Lower leg skin (tissue), 4 donors: ENCODE measurements around the gene HECTD3. TPM values are rescaled to one million over a fixed set of nuclear protein-coding genes. Genes with fewer than 3 reads are reported as not detected.

Experiments used
- DNase-seq, 2 donors: peaks; one replicate each; pipeline ENCODE4 v3.0.0-alpha.2; 2019; ENCODE audit warnings: low spot score in 2 of 2
- H3K4me3 ChIP-seq: fragments of 200-600 bp; sonication (generic); 2 replicates; pipeline ENCODE4 v1.5.1; 2017; ENCODE audit warnings: mild to moderate bottlenecking, low read depth; ENCODE audit not compliant: poor library complexity, severe bottlenecking
- CTCF ChIP-seq, 3 donors: fragments of 450-650 bp; IDR thresholded peaks; one replicate each; pipeline ENCODE4 v1.5.1; 2016; ENCODE audit warnings: antibody characterized with exemption in 3 of 3, mild to moderate bottlenecking in 3 of 3, moderate library complexity in 2 of 3
- POLR2A ChIP-seq, 2 donors: fragments of 450-650 bp; IDR thresholded peaks; one replicate each; pipeline ENCODE4 v1.6.1; 2016 to 2017; ENCODE audit warnings: antibody characterized with exemption in 2 of 2, mild to moderate bottlenecking in 1 of 2, moderate library complexity in 1 of 2
- WGBS, 2 donors: methylation state at CpG; one replicate each; pipeline ENCODE4 v1.1.5; 2018; 5-methylcytosine and 5-hydroxymethylcytosine counted together
- intact Hi-C: fragments of 100-400 bp; cut with DNase I; formaldehyde crosslinking; loops from one replicate; pipeline ENCODE4 v1.15.0; 2023; ENCODE audit warnings: low total_unique reads
- total RNA-seq, 4 donors: library from RNA; depleted of rRNA; stranded (reverse); fragments of >200 nt; gene quantifications; one replicate each; pipeline ENCODE4 v1.1.0, GENCODE V29; 2016

Gene HECTD3
- total RNA-seq, 4 donors from 2014 or later = 40.3 to 97.5 (median 48.1) TPM

DNA sequence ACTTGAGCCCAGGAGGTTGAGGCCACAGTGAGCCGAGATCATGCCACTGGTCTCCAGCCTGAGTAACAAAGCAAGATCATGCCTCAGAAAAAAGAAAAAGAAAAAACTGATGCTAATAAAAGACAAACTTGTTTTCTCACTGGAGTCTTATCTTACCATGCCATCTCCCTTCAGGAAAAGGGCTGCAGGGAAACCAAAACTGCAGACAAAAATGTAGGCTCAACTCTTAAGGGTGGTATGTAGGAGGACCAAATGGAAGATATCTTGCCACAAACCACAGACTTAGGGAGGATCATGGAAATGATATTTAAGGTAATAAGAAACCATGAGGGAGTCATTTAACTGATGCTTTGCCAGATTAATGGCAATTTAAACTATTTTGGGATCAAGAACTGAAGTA lies 33.8 kb upstream of the HECTD3 start:
- intact Hi-C loops = no loop called here
- 77 to 89% methylated on average over 1 of the region's 1 CpG for WGBS, 2 donors

GRCh38 chr1:45043094-45043493 lies 32.0 kb upstream of the HECTD3 start:
- WGBS, 2 donors = 87 to 98% methylated on average over 5 of the region's 5 CpGs
- no peak for DNase-seq
- TF ChIP-seq POLR2A (IDR thresholded peaks at IDR 0.05) = no peak
- no peak for TF ChIP-seq CTCF (IDR thresholded peaks at IDR 0.05)
- intact Hi-C loops = no loop called here
- no peak overlapping the region for H3K4me3 ChIP-seq

More for the DNA sequence above, 33.8 kb upstream of the HECTD3 start:
- TF ChIP-seq POLR2A (IDR thresholded peaks at IDR 0.05) (no peak), CTCF (IDR thresholded peaks at IDR 0.05) (no peak)
- DNase-seq = no peak
- no peak overlapping the region for H3K4me3 ChIP-seq

GRCh38 chr1:45040297-45040696 lies 29.2 kb upstream of the HECTD3 start:
- WGBS, 2 donors = 94 to 96% methylated on average over 5 of the region's 5 CpGs
- no peak overlapping the region for H3K4me3 ChIP-seq
- DNase-seq = no peak
- TF ChIP-seq POLR2A (IDR thresholded peaks at IDR 0.05) (no peak), CTCF (IDR thresholded peaks at IDR 0.05) (no peak)
- intact Hi-C loops = no loop called here

DNA sequence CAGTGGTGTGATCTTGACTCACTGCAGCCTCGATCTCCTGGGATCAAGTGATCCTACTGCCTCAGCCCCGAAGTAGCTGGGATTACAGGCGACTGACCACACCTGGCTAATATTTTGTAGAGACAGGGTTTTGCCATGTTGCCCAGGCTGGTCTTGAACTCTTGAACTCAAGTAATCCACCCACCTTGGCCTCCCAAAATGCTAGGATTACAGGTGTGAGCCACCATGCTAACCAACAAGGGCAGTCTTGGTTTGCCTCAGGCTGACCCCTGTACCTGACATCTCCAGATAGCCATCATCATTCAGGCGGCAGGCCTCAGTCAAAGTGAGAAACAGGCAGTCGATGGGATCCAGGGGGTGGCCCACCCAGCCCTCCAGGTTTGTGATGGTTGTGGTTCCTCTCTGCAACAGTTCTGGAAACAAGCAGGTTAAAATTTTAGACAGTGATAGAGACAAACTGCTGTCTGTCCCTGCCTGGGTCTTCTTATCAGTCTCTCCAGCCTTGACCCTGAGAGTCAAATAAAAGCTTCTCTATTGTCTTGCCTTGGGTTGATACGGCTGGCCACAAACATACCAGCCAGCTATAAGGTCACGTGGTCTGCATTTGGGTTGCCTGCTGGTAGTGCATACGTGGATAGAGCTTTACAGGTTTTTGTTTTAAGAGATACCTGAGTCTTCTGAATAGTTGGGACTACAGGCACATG lies 27.7 kb upstream of the HECTD3 start:
- intact Hi-C loops = no loop called here
- no peak overlapping the region for H3K4me3 ChIP-seq
- no peak for TF ChIP-seq POLR2A (IDR thresholded peaks at IDR 0.05)
- no peak for TF ChIP-seq CTCF (IDR thresholded peaks at IDR 0.05)
- 94 to 95% methylated on average over 8 of the region's 8 CpGs for WGBS, 2 donors
- DNase-seq = no peak

DNA sequence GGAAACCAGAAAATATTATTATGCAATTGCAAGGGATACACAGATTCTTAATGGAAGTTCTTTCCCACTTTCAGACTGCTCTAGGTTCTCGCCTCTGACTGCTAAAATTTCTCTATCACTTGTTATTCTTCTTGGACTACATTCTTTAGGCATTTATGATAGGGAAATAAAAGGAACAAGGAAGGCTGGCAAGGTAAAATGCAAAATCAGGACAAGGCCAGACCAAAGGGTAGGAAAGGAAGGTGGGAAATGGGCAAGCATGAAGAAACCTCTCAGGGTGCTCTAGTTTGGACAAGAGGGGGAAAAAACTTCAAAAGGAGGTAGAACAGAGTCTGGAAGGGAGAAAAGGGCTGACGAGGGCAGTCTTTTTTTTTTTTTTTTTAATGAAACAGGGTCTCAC lies 27.1 kb upstream of the HECTD3 start:
- intact Hi-C loops = no loop called here
- no peak for TF ChIP-seq CTCF (IDR thresholded peaks at IDR 0.05)
- TF ChIP-seq POLR2A (IDR thresholded peaks at IDR 0.05) = no peak
- DNase-seq = no peak
- H3K4me3 ChIP-seq = no peak overlapping the region
- WGBS, 2 donors = 89 to 97% methylated on average over 2 of the region's 2 CpGs

DNA sequence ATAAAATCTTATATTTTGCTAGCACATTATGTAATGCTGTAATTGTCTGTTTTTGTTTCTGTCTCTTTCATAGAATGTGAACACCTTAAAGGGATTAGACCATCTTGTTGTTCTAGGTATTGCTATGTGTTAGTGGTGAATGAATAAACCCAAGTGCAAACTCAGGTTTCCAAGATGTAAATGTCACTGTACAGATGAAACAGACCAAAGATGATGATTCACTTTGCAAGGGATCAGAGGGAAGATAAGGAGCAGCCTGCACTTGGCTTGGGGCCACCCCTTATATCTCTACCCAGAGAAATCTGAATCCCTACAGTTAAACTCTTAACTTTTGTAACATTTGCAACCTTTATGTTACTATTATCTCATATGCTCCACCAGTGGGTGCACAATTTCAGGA lies 26.3 kb upstream of the HECTD3 start:
- intact Hi-C loops = no loop called here
- no peak for TF ChIP-seq CTCF (IDR thresholded peaks at IDR 0.05)
- no peak for TF ChIP-seq POLR2A (IDR thresholded peaks at IDR 0.05)
- no peak overlapping the region for H3K4me3 ChIP-seq
- DNase-seq = no peak
